SK-N-SH (cell line): ENCODE measurements around the gene DEFB126.

ENCODE experiments used
- EZH2phosphoT487 ChIP-seq: fragments of 200-600 bp; sonication (generic); IDR thresholded peaks from 2 replicates; pipeline ENCODE4 v1.6.1; 2017; ENCODE audit warnings: low read depth, mixed run types, mild to moderate bottlenecking, antibody characterized with exemption, moderate library complexity, borderline replicate concordance
- FOXJ3 ChIP-seq: sonication (generic); formaldehyde crosslinking; IDR thresholded peaks from 2 replicates; pipeline ENCODE4 v1.5.1; 2020; ENCODE audit warnings: mild to moderate bottlenecking, missing genetic modification reagents
- FOXM1 ChIP-seq: IDR thresholded peaks from 2 replicates; pipeline ENCODE4 v1.4.0; 2012; ENCODE audit warnings: low read depth, mild to moderate bottlenecking
- TF ChIP-seq, protein P1 (sequence below): IDR thresholded peaks from 2 replicates; pipeline ENCODE4; 2012

DNA sequence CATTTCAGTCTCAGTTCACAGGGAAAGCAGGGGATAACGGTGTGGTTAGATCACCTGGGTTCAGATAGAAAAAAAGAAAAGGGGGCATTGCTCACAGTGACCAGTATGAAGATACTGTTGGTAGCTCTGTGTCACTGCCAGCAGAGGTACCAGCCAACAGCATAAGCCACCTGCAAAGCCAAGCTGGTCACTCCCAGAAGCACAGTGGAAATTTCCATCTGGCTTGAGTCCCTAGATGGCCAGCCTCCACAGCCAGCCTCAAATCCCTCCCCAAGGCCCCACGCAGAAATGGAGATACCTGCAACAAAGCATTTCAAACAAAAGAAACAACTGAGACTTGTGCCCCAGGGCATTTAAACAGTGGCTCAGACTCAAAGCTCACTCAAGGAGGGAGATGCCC is 26.5 kb downstream of the DEFB126 start:
- TF ChIP-seq, protein P1, sequence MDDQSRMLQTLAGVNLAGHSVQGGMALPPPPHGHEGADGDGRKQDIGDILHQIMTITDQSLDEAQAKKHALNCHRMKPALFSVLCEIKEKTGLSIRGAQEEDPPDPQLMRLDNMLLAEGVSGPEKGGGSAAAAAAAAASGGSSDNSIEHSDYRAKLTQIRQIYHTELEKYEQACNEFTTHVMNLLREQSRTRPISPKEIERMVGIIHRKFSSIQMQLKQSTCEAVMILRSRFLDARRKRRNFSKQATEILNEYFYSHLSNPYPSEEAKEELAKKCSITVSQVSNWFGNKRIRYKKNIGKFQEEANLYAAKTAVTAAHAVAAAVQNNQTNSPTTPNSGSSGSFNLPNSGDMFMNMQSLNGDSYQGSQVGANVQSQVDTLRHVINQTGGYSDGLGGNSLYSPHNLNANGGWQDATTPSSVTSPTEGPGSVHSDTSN: no peak
- TF ChIP-seq FOXM1 (no peak), EZH2phosphoT487 (no peak), FOXJ3 (no peak)
